HG02840 (cell line): Measurements from ENCODE around the gene CTU1.

Experiments
- ATAC-seq: cut with Tn5 transposase; IDR thresholded peaks from one replicate; pipeline ENCODE4 v1.9.1; 2021; ENCODE audit warnings: mild to moderate bottlenecking, moderate library complexity, moderate number of reproducible peaks; ENCODE audit not compliant: unreplicated experiment, low FRiP score

The CTU1 gene

GRCh38 chr19:51086153-51086850 is 21.9 kb downstream of the CTU1 start:
- no peak for ATAC-seq

- no peak for ATAC-seq
Measured at GRCh38 chr19:51084505-51084904, 23.7 kb downstream of the CTU1 start.

- no peak for ATAC-seq
Measured at GRCh38 chr19:51083783-51084182, 24.4 kb downstream of the CTU1 start.

- ATAC-seq, result no peak
Measured at GRCh38 chr19:51083181-51083580, 25.0 kb downstream of the CTU1 start.

- no peak for ATAC-seq
Measured at GRCh38 chr19:51082611-51083010, 25.6 kb downstream of the CTU1 start, which contains the start of gene KLK14. Gene KLK14, minus strand, starts transcription at chr19:51082887. Its CDS starts 273 bp downstream, at chr19:51082614.

GRCh38 chr19:51081476-51081875 is 26.7 kb downstream of the CTU1 start:
- no peak for ATAC-seq

GRCh38 chr19:51079481-51080110 is 28.6 kb downstream of the CTU1 start:
- ATAC-seq, result no peak

- no peak for ATAC-seq
Measured at GRCh38 chr19:51078731-51079130, 29.5 kb downstream of the CTU1 start.

GRCh38 chr19:51078104-51078503 is 30.1 kb downstream of the CTU1 start:
- ATAC-seq, result no peak

GRCh38 chr19:51076631-51077213 is 31.5 kb downstream of the CTU1 start:
- no peak for ATAC-seq

- no peak for ATAC-seq
Measured at GRCh38 chr19:51075998-51076397, 32.2 kb downstream of the CTU1 start.

- ATAC-seq, result no peak
Measured at GRCh38 chr19:51071095-51071405, 37.2 kb downstream of the CTU1 start.

- no peak for ATAC-seq
Measured at GRCh38 chr19:51070334-51071094, 37.7 kb downstream of the CTU1 start.

- no peak for ATAC-seq
Measured at GRCh38 chr19:51066393-51067186, 41.6 kb downstream of the CTU1 start.

GRCh38 chr19:51065221-51065960 is 42.8 kb downstream of the CTU1 start:
- no peak for ATAC-seq

GRCh38 chr19:51064534-51065220 is 43.5 kb downstream of the CTU1 start, which contains the start of gene KLK13:
Gene KLK13, minus strand, starts transcription at chr19:51065092. Its CDS starts 25 bp downstream, at chr19:51065067.
- ATAC-seq, result no peak

- no peak for ATAC-seq
Measured at GRCh38 chr19:51063664-51064063, 44.5 kb downstream of the CTU1 start.

GRCh38 chr19:51060973-51061372 is 47.2 kb downstream of the CTU1 start:
- ATAC-seq, result no peak

- no peak for ATAC-seq
Measured at GRCh38 chr19:51060336-51060735, 47.9 kb downstream of the CTU1 start.
